GM18951 (cell line): Measurements from ENCODE around the gene SLC10A2.

Experiments used
- POLR2A ChIP-seq: IDR thresholded peaks from 4 replicates; pipeline ENCODE4 v1.6.1; 2011; ENCODE audit warnings: mild to moderate bottlenecking; ENCODE audit not compliant: insufficient read length, insufficient read depth; ENCODE audit errors: extremely low read depth
- in situ Hi-C: fragments of 300-500 bp; cut with MboI; formaldehyde crosslinking; loops from one replicate; pipeline ENCODE4 v1.12.0; 2022; ENCODE audit warnings: low sequenced_read_pairs, mixed read lengths, inconsistent platforms; ENCODE audit not compliant: unreplicated experiment

Gene SLC10A2

GRCh38 chr13:103078158-103078557 lies 11.9 kb upstream of the SLC10A2 start:
- TF ChIP-seq POLR2A = no peak
- in situ Hi-C loops = no loop called here

DNA sequence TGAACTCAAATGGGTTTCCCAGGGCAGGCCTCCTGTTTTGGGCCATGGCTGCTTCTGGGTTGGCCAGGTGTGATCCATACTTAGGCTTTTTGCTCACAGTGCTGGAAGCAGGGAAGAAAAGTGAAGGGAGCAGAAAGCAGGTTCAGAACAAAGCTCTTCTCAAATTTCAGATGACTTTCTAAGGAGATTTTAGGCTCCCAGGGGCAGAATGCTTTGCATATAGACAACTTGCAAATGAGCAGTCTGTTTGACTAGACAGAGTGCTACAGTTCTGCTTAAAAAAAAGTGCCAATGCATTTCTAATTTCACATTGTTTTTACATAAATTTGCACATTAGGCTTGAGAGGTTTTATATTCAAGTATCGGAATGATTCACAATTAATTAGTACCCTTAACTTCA lies 2.6 kb upstream of the SLC10A2 start:
- TF ChIP-seq POLR2A = no peak
- in situ Hi-C loops = no loop called here

DNA sequence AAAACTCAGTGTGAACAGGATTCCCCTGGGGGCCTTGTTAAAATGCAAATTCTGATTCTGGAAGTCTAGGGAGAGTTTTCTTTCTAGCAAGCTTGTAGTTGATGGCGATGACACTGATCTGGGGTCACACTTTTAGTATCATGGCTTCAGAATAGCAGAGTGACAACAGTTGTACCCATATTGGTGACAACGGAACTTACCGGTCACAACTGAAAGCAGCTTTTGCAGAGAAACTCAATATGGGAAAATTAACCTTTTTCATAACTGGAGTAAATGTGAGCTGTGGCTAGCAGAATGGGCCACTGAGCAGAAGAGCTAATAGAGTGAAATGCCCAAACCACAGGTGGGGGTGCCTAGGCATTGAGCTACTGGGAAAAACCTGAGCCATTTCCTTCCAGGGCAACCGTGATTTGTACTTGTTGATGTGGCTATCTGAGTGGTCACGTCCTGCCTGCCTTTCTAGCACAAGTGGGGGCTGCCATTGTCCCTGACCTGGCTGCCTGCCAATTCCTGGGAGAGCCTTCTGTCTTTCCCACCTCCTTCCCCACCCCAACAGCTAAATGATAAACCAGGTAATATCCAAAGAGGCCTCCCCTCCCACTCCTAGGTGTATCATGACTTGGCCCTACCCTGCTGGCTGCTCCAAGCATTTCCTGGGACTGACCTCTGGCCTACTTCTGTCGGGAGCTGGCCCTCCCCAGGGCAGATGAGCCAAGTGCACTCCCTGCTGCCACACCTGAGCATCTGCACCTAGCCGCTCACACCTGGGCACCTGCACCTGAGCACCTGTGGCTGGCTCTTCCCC lies 1.7 kb upstream of the SLC10A2 start:
- in situ Hi-C loops = no loop called here
- no peak for TF ChIP-seq POLR2A

DNA sequence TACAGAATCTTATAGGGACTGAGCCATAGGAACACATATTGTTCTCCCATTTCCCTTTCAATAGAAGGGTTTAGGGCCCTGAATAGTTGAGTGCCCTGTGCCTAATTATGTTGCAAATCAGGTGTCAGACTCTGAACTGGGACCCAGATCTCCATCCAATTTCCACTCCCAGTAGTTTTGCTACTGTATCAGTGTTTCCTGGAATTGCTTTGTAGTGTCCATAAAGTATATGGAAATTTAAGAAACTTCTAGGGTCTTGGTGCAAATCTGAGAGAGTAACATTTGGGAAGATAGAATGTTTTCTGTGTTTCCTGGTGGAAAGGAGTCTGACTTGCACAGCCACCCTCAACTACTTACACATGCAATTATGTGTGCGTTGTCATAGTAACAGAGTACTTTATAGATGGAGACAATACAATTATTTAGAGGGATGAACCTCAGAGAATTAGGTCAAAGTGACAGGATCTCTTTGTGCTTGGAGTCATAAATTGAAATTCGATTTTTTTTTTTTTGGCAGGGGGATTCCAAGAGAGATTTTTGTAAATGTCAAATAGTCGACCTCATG lies 646 bp upstream of the SLC10A2 start:
- in situ Hi-C loops = no loop called here
- TF ChIP-seq POLR2A = no peak

DNA sequence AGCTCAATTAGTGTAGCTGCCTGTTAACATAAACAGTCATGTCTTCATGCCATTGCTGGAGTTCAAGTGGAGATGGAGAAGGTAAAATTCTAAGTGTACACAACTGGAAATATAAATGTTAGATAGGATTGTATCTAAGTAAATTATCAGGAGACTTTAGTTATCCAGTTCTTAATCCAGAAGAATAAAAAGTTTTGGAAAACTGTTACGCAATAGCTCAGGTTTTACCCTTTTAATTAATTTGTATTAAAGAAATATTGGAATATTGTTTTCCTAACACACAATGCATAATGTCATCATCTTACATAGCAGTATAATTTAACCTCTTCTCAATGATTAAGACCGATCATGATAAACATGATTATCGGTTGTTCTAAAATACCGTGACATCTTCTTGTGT lies 2.8 kb downstream of the SLC10A2 start:
- in situ Hi-C loops = no loop called here
- no peak for TF ChIP-seq POLR2A

DNA sequence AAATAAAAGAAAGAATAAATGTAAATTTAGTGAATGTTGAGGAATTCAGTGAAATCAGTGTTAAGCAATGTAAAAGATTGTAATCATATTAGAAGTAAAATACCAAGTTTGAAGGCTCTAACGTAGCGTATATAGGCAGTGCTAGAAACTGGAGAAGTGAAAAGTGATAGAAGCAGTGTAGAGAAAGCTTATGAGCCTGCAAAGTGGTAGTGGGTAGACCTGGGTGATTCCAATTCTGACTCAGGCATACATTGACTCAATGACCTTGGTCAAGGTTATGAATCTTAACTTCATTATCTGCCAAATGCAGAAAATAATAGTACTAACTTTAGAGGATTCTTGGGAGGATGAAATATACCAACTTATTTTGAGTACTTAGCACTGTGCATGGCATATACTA lies 4.1 kb downstream of the SLC10A2 start:
- in situ Hi-C loops = no loop called here
- TF ChIP-seq POLR2A = no peak

DNA sequence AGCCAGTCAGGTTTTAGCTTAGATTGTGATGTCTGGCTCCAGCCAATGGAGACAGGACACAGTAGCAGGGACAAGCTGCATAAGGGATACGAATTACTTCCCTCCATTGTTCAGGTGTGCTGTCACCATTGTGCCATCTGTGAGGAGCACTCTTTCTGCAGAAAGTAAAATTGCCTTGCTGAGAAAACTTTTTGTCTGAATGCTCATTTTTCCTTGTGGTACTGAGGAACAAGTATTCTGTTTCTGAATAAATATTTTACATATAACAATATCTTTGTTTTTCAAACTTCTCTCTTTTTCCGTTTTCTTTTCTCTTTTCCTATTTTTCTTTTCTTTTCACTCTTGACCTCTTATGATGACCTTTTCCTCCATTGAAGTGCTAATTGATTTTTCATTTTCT lies 10.2 kb downstream of the SLC10A2 start:
- in situ Hi-C loops = no loop called here
- TF ChIP-seq POLR2A = no peak

DNA sequence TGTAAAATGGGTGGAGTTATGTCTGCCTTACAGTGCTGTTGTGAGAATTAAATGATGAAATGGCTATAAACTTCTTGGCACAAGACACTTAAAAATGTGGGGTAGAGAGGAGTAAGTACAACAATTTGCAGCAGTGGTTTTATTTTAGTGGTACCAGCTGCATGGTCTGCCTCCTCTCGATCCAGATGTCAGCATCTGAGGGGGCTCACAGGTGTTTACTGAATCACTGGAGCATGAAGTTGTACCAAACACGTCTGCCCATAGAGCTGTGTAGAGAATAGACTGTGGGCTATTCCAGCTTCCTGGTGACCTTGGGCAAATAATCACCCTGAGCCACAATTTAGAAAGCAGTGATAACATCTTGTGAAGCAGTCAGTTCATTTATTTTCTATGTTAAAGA lies 11.1 kb downstream of the SLC10A2 start:
- no peak for TF ChIP-seq POLR2A

DNA sequence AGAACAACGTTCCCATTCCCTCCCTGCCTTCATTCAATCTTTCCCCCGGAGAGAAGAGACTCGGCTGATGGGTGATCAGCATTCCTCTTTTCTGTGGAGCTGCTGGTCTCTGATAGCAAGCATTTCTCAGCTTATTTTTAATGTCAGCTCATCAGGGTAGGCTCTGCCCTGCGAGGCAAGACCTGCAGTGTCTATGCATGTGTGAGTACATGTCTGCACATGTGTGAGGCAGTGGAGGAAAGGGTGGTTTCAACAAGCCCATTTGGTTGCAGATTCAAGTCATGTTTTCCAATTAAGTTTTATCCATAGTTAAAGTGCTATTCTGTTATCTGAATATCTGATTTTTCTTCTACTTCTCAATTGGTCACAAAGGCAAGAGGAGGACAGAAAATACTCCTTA lies 19.5 kb downstream of the SLC10A2 start:
- in situ Hi-C loops = no loop called here

More for the DNA sequence above, 11.1 kb downstream of the SLC10A2 start:
- in situ Hi-C loops = no loop called here

DNA sequence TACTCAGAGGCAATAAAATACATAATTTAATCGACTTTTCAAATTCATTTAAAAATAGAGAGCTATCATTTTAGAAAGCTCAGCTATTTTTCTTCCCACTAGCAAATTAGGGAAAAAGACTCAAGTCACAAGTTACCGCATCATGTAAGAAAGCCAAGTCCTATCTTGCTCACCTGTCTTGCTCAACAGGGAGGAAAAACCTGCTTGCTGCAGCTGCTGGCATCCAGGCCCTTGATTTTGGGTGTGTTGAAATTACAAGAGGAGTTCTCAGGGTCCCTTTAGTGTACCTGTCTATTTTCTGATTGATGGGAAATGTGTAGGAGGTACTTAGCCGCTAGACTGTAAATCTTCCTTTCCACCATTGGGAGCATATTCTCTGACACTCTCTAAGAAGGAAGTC lies 22.2 kb downstream of the SLC10A2 start:
- in situ Hi-C loops = no loop called here
- TF ChIP-seq POLR2A = no peak

More for the DNA sequence above, 19.5 kb downstream of the SLC10A2 start:
- no peak for TF ChIP-seq POLR2A

DNA sequence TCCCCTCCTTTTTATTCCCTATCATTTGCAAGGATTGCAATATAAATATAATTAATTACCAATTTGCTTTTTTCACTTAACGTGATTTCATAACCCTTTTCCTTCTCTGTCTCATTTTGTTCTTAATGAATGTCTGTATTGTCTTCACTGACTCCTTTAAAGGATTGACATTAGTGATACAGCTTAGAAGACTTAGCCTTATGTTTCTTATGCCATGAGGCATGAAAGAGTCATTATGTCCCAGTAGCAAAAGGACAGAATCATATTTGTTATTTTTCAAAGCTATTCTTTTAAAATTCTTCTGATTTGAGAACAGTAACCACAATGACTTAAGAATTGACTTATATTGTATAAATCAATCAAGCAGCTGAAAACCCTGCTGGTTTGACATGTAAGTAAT lies 26.2 kb downstream of the SLC10A2 start:
- in situ Hi-C loops = no loop called here
- no peak for TF ChIP-seq POLR2A

- TF ChIP-seq POLR2A = no peak
- in situ Hi-C loops = no loop called here
Observed at GRCh38 chr13:103039183-103039582, 27.0 kb downstream of the SLC10A2 start.

GRCh38 chr13:103036268-103036667 lies 29.9 kb downstream of the SLC10A2 start:
- TF ChIP-seq POLR2A = no peak
- in situ Hi-C loops = no loop called here

DNA sequence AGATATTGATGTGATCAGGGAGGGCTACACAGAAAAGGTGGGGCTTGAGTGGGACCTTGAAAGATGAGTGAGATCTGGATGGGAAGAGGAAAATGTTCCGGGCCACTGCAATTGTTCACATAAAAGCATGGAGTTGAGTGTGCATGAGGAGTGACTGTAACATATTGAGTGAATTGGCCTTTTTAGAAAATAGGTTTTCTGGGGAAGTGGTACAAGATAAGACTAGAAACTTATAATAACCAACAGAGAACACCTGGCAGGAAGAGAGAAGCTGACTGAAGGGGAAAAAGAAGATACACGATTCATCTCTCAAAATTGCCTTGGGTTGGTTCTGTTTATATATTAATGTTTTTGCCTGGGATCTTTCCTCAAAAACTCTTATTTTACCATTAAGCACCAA lies 32.2 kb downstream of the SLC10A2 start:
- in situ Hi-C loops = no loop called here
- no peak for TF ChIP-seq POLR2A
